Anterior cingulate cortex (tissue), 58 donors: ENCODE results near the gene IWS1.

Experiments
- DNase-seq, 58 donors: peaks; one replicate each; lab custom pipeline; 2025; lab: John Stamatoyannopoulos, UW

The IWS1 gene

GRCh38 chr2:127431408-127432023 lies 94.8 kb downstream of the IWS1 start:
- DNase-seq = no peak
